HEK293 (cell line): ENCODE data around the gene TNFAIP1.
A peak's percentile ranks its signal among the peaks of the same experiment; 100 is the strongest.

Experiments
- BCL11A ChIP-seq: fragments of 450-650 bp; formaldehyde crosslinking; IDR thresholded peaks from 2 replicates; pipeline ENCODE4 v1.5.1; 2016; ENCODE audit warnings: low read depth, missing biosample characterization, missing genetic modification characterization
- HOXA7 ChIP-seq: sonication (generic); formaldehyde crosslinking; IDR thresholded peaks from 2 replicates; pipeline ENCODE4 v1.8.1; 2022; ENCODE audit warnings: missing genetic modification reagents, borderline replicate concordance
- HOXD13 ChIP-seq: sonication (generic); formaldehyde crosslinking; IDR thresholded peaks from 2 replicates; pipeline ENCODE4 v1.8.0; 2022; ENCODE audit warnings: missing genetic modification reagents, borderline replicate concordance
- MZF1 ChIP-seq: fragments of 450-650 bp; formaldehyde crosslinking; IDR thresholded peaks from 2 replicates; pipeline ENCODE4 v1.5.1; 2017; ENCODE audit warnings: missing biosample characterization, missing genetic modification characterization, borderline replicate concordance
- ZNF10 ChIP-seq: fragments of 450-650 bp; formaldehyde crosslinking; IDR thresholded peaks from 2 replicates; pipeline ENCODE4 v1.5.1; 2017; ENCODE audit warnings: missing biosample characterization, missing genetic modification characterization
- ZNF138 ChIP-seq: fragments of 450-650 bp; formaldehyde crosslinking; IDR thresholded peaks from 2 replicates; pipeline ENCODE4 v1.5.1; 2016; ENCODE audit warnings: missing biosample characterization, missing genetic modification characterization, borderline replicate concordance
- ZNF221 ChIP-seq: fragments of 450-650 bp; formaldehyde crosslinking; IDR thresholded peaks from 2 replicates; pipeline ENCODE4 v1.5.1; 2017; ENCODE audit warnings: missing biosample characterization, missing genetic modification characterization, borderline replicate concordance
- ZNF248 ChIP-seq: fragments of 450-650 bp; formaldehyde crosslinking; IDR thresholded peaks from 2 replicates; pipeline ENCODE4 v1.5.1; 2017; ENCODE audit warnings: missing biosample characterization, missing genetic modification characterization
- ZNF266 ChIP-seq: fragments of 450-650 bp; formaldehyde crosslinking; IDR thresholded peaks from 2 replicates; pipeline ENCODE4 v1.5.1; 2016; ENCODE audit warnings: missing biosample characterization, missing genetic modification characterization, low read depth
- ZNF274 ChIP-seq, 2 experiments: fragments of 200-500 bp in 1 of 2; fragments of 450-650 bp in 1 of 2; sonication (Bioruptor generic) in 1 of 2; formaldehyde crosslinking in 1 of 2; IDR thresholded peaks; 2 replicates each; pipeline versions ENCODE4 v1.5.1 to v1.6.1; 2014 to 2016; ENCODE audit warnings: borderline replicate concordance in 1 of 2, inconsistent platforms in 1 of 2, low read length in 1 of 2, missing biosample characterization in 1 of 2, missing genetic modification characterization in 1 of 2
- ZNF324 ChIP-seq: fragments of 450-650 bp; formaldehyde crosslinking; IDR thresholded peaks from 2 replicates; pipeline ENCODE4 v1.5.1; 2016; ENCODE audit warnings: missing biosample characterization, missing genetic modification characterization
- ZNF404 ChIP-seq: fragments of 450-650 bp; formaldehyde crosslinking; IDR thresholded peaks from 2 replicates; pipeline ENCODE4 v1.5.1; 2017; ENCODE audit warnings: missing biosample characterization, missing genetic modification characterization
- ZNF433 ChIP-seq: fragments of 450-650 bp; formaldehyde crosslinking; IDR thresholded peaks from 2 replicates; pipeline ENCODE4 v1.5.1; 2016; ENCODE audit warnings: missing biosample characterization, missing genetic modification characterization, low read depth
- ZNF660 ChIP-seq: fragments of 450-650 bp; IDR thresholded peaks from 2 replicates; pipeline ENCODE4 v1.5.1; 2018; ENCODE audit warnings: missing biosample characterization, mild to moderate bottlenecking, missing genetic modification characterization
- ZNF777 ChIP-seq: fragments of 450-650 bp; formaldehyde crosslinking; IDR thresholded peaks from 2 replicates; pipeline ENCODE4 v1.5.1; 2017; ENCODE audit warnings: missing biosample characterization, missing genetic modification characterization, borderline replicate concordance
- ZNF792 ChIP-seq: fragments of 450-650 bp; formaldehyde crosslinking; IDR thresholded peaks from 2 replicates; pipeline ENCODE4 v1.5.1; 2016; ENCODE audit warnings: missing biosample characterization, missing genetic modification characterization
- ZNF843 ChIP-seq: fragments of 450-650 bp; formaldehyde crosslinking; IDR thresholded peaks from 2 replicates; pipeline ENCODE4 v1.5.1; 2016; ENCODE audit warnings: missing biosample characterization, missing genetic modification characterization
- TF ChIP-seq, protein P1 (sequence below): fragments of 450-650 bp; IDR thresholded peaks from 2 replicates; pipeline ENCODE4 v1.5.1; 2018; ENCODE audit warnings: missing biosample characterization, mild to moderate bottlenecking, missing genetic modification characterization
- TF ChIP-seq, protein P2 (sequence below): fragments of 450-650 bp; formaldehyde crosslinking; IDR thresholded peaks from 2 replicates; pipeline ENCODE4 v1.5.1; 2016; ENCODE audit warnings: missing biosample characterization, missing genetic modification characterization
- TF ChIP-seq, protein P3 (sequence below): fragments of 450-650 bp; formaldehyde crosslinking; IDR thresholded peaks from 2 replicates; pipeline ENCODE4 v1.5.1; 2016; ENCODE audit warnings: missing biosample characterization, missing genetic modification characterization
- TF ChIP-seq, protein P4 (sequence below): fragments of 450-650 bp; formaldehyde crosslinking; IDR thresholded peaks from 2 replicates; pipeline ENCODE4 v1.5.1; 2017; ENCODE audit warnings: missing biosample characterization, missing genetic modification characterization
- TF ChIP-seq, protein P5 (sequence below): fragments of 450-650 bp; formaldehyde crosslinking; IDR thresholded peaks from 2 replicates; pipeline ENCODE4 v1.5.1; 2016; ENCODE audit warnings: missing biosample characterization, missing genetic modification characterization
- TF ChIP-seq, protein P6 (sequence below): fragments of 450-650 bp; formaldehyde crosslinking; IDR thresholded peaks from 2 replicates; pipeline ENCODE4 v1.5.1; 2016; ENCODE audit warnings: missing biosample characterization, missing genetic modification characterization
- TF ChIP-seq, protein P7 (sequence below): fragments of 450-650 bp; formaldehyde crosslinking; IDR thresholded peaks from 2 replicates; pipeline ENCODE4 v1.5.1; 2016; ENCODE audit warnings: missing biosample characterization, missing genetic modification characterization
- TF ChIP-seq, protein P8 (sequence below): fragments of 450-650 bp; formaldehyde crosslinking; IDR thresholded peaks from 2 replicates; pipeline ENCODE4 v1.5.1; 2016; ENCODE audit warnings: missing biosample characterization, missing genetic modification characterization, low read depth

TNFAIP1 gene

DNA sequence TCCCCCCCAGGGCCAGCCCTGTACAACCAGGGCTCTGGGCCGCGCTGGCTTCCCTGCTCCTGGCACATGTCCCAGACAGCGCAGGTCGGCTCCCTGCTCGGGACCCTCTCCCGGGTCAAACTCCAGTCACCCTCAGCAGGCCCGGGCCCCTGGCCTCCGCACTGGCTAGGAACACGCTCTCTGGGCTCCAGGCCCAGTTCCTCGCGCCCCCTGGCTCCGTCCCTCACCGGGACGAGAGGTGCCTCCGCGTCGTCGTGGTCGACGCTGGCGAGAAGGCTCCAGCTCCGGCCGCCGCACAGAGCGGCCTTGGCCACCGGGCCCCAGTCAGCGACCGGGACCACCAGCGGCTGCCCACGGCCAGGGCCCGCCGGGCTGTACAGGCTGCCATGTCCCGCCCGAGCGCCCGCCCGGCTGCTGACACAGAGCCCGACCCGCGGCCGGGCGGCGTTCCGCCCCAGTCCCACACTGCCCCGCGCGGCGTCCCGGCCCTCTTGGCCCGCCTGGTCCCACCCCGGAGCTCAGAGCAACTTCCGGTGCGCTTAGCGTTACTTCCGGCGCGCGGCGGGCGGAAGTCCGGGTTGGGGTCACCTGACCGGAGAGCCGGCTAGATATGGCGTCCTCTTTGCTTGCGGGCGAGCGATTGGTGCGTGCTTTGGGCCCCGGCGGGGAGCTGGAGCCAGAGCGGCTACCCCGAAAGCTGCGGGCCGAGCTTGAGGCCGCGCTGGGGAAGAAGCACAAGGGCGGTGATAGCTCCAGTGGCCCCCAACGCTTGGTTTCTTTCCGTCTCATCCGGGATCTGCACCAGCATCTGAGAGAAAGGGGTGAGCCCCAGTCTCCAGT, 21.7 kb downstream of the TNFAIP1 start, which contains the start of gene POLDIP2 (continued):
- TF ChIP-seq, protein P1, sequence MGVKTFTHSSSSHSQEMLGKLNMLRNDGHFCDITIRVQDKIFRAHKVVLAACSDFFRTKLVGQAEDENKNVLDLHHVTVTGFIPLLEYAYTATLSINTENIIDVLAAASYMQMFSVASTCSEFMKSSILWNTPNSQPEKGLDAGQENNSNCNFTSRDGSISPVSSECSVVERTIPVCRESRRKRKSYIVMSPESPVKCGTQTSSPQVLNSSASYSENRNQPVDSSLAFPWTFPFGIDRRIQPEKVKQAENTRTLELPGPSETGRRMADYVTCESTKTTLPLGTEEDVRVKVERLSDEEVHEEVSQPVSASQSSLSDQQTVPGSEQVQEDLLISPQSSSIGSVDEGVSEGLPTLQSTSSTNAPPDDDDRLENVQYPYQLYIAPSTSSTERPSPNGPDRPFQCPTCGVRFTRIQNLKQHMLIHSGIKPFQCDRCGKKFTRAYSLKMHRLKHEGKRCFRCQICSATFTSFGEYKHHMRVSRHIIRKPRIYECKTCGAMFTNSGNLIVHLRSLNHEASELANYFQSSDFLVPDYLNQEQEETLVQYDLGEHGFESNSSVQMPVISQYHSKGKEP (tag by site-specific recombination) = 0 out of 2 replicates have a peak, but pooled peaks have one; percentile 49
- TF ChIP-seq MZF1 (tag by site-specific recombination) (no peak), ZNF433 (tag by site-specific recombination) (no peak), ZNF404 (tag by site-specific recombination) (no peak), ZNF274 (IDR thresholded peaks at IDR 0.05; ENCODE audit: low read length) (no peak), ZNF274 (tag by site-specific recombination; IDR thresholded peaks at IDR 0.05; ENCODE audit: borderline replicate concordance) (no peak), ZNF10 (tag by site-specific recombination) (no peak), ZNF266 (tag by site-specific recombination) (no peak), BCL11A (tag by site-specific recombination) (no peak), ZNF221 (tag by site-specific recombination) (no peak), ZNF248 (tag by site-specific recombination) (no peak), ZNF138 (tag by site-specific recombination) (no peak), ZNF777 (tag by site-specific recombination) (no peak), ZNF324 (peak; percentile 53; the same call in 1 of the 2 replicates), ZNF792 (tag by site-specific recombination) (no peak), HOXA7 (CRISPR knock-in tag) (peak; percentile 85; the same call in 1 of the 2 replicates), ZNF660 (tag by site-specific recombination) (peak; percentile 91), ZNF843 (tag by site-specific recombination) (peak; percentile 67), HOXD13 (CRISPR knock-in tag) (no peak)
- TF ChIP-seq, protein P2, sequence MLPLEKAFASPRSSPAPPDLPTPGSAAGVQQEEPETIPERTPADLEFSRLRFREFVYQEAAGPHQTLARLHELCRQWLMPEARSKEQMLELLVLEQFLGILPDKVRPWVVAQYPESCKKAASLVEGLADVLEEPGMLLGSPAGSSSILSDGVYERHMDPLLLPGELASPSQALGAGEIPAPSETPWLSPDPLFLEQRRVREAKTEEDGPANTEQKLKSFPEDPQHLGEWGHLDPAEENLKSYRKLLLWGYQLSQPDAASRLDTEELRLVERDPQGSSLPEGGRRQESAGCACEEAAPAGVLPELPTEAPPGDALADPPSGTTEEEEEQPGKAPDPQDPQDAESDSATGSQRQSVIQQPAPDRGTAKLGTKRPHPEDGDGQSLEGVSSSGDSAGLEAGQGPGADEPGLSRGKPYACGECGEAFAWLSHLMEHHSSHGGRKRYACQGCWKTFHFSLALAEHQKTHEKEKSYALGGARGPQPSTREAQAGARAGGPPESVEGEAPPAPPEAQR = no peak
- TF ChIP-seq, protein P3, sequence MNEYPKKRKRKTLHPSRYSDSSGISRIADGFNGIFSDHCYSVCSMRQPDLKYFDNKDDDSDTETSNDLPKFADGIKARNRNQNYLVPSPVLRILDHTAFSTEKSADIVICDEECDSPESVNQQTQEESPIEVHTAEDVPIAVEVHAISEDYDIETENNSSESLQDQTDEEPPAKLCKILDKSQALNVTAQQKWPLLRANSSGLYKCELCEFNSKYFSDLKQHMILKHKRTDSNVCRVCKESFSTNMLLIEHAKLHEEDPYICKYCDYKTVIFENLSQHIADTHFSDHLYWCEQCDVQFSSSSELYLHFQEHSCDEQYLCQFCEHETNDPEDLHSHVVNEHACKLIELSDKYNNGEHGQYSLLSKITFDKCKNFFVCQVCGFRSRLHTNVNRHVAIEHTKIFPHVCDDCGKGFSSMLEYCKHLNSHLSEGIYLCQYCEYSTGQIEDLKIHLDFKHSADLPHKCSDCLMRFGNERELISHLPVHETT (tag by site-specific recombination) = peak; percentile 73; the same call in 1 of the 2 replicates
- TF ChIP-seq, protein P4, sequence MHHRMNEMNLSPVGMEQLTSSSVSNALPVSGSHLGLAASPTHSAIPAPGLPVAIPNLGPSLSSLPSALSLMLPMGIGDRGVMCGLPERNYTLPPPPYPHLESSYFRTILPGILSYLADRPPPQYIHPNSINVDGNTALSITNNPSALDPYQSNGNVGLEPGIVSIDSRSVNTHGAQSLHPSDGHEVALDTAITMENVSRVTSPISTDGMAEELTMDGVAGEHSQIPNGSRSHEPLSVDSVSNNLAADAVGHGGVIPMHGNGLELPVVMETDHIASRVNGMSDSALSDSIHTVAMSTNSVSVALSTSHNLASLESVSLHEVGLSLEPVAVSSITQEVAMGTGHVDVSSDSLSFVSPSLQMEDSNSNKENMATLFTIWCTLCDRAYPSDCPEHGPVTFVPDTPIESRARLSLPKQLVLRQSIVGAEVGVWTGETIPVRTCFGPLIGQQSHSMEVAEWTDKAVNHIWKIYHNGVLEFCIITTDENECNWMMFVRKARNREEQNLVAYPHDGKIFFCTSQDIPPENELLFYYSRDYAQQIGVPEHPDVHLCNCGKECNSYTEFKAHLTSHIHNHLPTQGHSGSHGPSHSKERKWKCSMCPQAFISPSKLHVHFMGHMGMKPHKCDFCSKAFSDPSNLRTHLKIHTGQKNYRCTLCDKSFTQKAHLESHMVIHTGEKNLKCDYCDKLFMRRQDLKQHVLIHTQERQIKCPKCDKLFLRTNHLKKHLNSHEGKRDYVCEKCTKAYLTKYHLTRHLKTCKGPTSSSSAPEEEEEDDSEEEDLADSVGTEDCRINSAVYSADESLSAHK (tag by site-specific recombination) = no peak
- TF ChIP-seq, protein P5, sequence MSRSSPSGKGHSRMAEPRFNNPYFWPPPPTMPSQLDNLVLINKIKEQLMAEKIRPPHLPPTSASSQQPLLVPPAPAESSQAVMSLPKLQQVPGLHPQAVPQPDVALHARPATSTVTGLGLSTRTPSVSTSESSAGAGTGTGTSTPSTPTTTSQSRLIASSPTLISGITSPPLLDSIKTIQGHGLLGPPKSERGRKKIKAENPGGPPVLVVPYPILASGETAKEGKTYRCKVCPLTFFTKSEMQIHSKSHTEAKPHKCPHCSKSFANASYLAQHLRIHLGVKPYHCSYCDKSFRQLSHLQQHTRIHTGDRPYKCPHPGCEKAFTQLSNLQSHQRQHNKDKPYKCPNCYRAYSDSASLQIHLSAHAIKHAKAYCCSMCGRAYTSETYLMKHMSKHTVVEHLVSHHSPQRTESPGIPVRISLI (tag by site-specific recombination) = no peak
- TF ChIP-seq, protein P6, sequence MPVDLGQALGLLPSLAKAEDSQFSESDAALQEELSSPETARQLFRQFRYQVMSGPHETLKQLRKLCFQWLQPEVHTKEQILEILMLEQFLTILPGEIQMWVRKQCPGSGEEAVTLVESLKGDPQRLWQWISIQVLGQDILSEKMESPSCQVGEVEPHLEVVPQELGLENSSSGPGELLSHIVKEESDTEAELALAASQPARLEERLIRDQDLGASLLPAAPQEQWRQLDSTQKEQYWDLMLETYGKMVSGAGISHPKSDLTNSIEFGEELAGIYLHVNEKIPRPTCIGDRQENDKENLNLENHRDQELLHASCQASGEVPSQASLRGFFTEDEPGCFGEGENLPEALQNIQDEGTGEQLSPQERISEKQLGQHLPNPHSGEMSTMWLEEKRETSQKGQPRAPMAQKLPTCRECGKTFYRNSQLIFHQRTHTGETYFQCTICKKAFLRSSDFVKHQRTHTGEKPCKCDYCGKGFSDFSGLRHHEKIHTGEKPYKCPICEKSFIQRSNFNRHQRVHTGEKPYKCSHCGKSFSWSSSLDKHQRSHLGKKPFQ (tag by site-specific recombination) = no peak
- TF ChIP-seq, protein P7, sequence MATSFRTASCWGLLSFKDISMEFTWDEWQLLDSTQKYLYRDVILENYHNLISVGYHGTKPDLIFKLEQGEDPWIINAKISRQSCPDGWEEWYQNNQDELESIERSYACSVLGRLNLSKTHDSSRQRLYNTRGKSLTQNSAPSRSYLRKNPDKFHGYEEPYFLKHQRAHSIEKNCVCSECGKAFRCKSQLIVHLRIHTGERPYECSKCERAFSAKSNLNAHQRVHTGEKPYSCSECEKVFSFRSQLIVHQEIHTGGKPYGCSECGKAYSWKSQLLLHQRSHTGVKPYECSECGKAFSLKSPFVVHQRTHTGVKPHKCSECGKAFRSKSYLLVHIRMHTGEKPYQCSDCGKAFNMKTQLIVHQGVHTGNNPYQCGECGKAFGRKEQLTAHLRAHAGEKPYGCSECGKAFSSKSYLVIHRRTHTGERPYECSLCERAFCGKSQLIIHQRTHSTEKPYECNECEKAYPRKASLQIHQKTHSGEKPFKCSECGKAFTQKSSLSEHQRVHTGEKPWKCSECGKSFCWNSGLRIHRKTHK (tag by site-specific recombination) = no peak
- TF ChIP-seq, protein P8, sequence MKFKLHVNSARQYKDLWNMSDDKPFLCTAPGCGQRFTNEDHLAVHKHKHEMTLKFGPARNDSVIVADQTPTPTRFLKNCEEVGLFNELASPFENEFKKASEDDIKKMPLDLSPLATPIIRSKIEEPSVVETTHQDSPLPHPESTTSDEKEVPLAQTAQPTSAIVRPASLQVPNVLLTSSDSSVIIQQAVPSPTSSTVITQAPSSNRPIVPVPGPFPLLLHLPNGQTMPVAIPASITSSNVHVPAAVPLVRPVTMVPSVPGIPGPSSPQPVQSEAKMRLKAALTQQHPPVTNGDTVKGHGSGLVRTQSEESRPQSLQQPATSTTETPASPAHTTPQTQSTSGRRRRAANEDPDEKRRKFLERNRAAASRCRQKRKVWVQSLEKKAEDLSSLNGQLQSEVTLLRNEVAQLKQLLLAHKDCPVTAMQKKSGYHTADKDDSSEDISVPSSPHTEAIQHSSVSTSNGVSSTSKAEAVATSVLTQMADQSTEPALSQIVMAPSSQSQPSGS (tag by site-specific recombination) = no peak
